ENCODE measurements around the gene GDA. TPM values are rescaled to one million over a fixed set of nuclear protein-coding genes. Genes with fewer than 3 reads are reported as not detected.
"Not testable (repeated sequence)": the region's sequence is repeated elsewhere in the genome, so short reads cannot be mapped to it uniquely, and the experiment has no call there.

The GDA gene
- total and polyA plus RNA-seq, 2 of the 8 experiments (the other 6 are each of a cell fraction or from before 2014, with no cell fraction given), result 0.35 to 3.0 TPM

- TF ChIP-seq RNF2 (IDR thresholded peaks at IDR 0.05; ENCODE audit: borderline replicate concordance, low read depth, low read length, missing control alignments, poor library complexity, severe bottlenecking), result no peak
- no peak for TF ChIP-seq GABPA (IDR thresholded peaks at IDR 0.05; ENCODE audit: borderline replicate concordance, insufficient read depth, low read length)
- TF ChIP-seq POLR2A (IDR thresholded peaks at IDR 0.05; ENCODE audit: control extremely low read depth in 1 of 2, low read depth in 2 of 2, low read length in 2 of 2), result no peak
Observed at GRCh38 chr9:72290311-72290710, 141.1 kb downstream of the GDA start (continued).

DNA sequence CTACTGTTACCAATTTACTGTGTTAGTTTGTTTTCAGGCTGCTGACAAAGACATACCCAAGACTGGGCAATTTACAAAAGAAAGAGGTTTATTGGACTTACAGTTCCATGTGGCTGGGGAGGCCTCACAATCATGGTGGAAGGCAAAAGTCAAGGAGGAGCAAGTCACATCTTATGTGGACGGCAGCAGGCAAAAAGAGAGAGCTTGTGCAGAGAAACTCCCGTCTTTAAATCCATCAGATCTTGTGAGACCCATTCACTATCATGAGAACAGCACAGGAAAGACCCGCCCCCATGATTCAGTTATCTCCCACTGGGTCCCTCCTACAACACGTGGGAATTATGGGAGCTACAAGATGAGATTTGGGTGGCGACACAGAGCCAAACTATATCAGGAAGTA lies 142.3 kb downstream of the GDA start:
- CTCF ChIA-PET (ENCODE audit: partially characterized antibody), result interaction anchor here (0.6 to 4.2 kb wide), 13 partner anchors 8 to 460 kb away, joined by 3 to 26 read pairs (median 4); no protein-coding TSS in a partner anchor
- H2BK120ac ChIP-seq (replicated peaks; ENCODE audit: low read depth, low read length); H3K79me1 ChIP-seq (ENCODE audit: low read depth, low read length); H2BK5ac ChIP-seq (ENCODE audit: low read depth, low read length); H3K27ac ChIP-seq (ENCODE audit: low read depth, low read length); H3K9me3 ChIP-seq (ENCODE audit: insufficient read depth in 2 of 2, low read depth in 1 of 2, low read length in 1 of 2); H3K27me3 ChIP-seq (replicated peaks in 1 of 4; ENCODE audit: control insufficient read depth in 3 of 4, extremely low read depth in 1 of 4, insufficient read depth in 3 of 4, low read length in 3 of 4); H3K4me2 ChIP-seq (ENCODE audit: insufficient read depth in 1 of 2, low read depth in 2 of 2, low read length in 2 of 2); H2BK20ac ChIP-seq (ENCODE audit: low read length); H2AK5ac ChIP-seq (ENCODE audit: low read depth, low read length); H3K18ac ChIP-seq (ENCODE audit: extremely low read depth, low read length); H3K56ac ChIP-seq (replicated peaks; ENCODE audit: insufficient read length, low read depth, low read length); H3K4me3 ChIP-seq (ENCODE audit: extremely low read depth in 1 of 4, insufficient read depth in 2 of 4, low read depth in 3 of 4, low read length in 4 of 4); H4K8ac ChIP-seq (ENCODE audit: extremely low read depth, insufficient read depth, low read length); H3K4me1 ChIP-seq (replicated peaks in 1 of 4; ENCODE audit: control insufficient read depth in 3 of 4, insufficient read depth in 4 of 4, low read length in 3 of 4); H2AFZ ChIP-seq (ENCODE audit: low read length); FAIRE-seq; H2BK12ac ChIP-seq (ENCODE audit: low read depth, low read length); H3K23ac ChIP-seq (ENCODE audit: insufficient read length); H2BK15ac ChIP-seq (ENCODE audit: low read length); DNase-seq (ENCODE audit: low read depth in 1 of 2, low spot score in 2 of 2); H3K36me3 ChIP-seq (ENCODE audit: control insufficient read depth in 2 of 4, insufficient read depth in 4 of 4, low read length in 3 of 4); H4K5ac ChIP-seq (ENCODE audit: insufficient read length, low read depth, low read length); H4K20me1 ChIP-seq (replicated peaks in 1 of 2; ENCODE audit: control insufficient read depth in 1 of 2, insufficient read depth in 2 of 2, low read length in 2 of 2); H3K9ac ChIP-seq (replicated peaks in 1 of 4; ENCODE audit: extremely low read depth in 1 of 4, low read depth in 3 of 4, low read length in 3 of 4); H4K91ac ChIP-seq (replicated peaks; ENCODE audit: insufficient read length, low read length); H3K14ac ChIP-seq (ENCODE audit: insufficient read length); H3K4ac ChIP-seq (replicated peaks; ENCODE audit: insufficient read length, low read depth, low read length); H3K79me2 ChIP-seq (ENCODE audit: control insufficient read depth in 1 of 2, insufficient read depth in 2 of 2, low read length in 2 of 2); H3K23me2 ChIP-seq (ENCODE audit: low read depth, low read length): not testable (repeated sequence)
- WGBS, 2 experiments (ENCODE audit: extremely low coverage in 1 of 2, insufficient coverage in 1 of 2, insufficient read length in 1 of 2, insufficient replicate concordance in 2 of 2, low coverage in 1 of 2, low lambda C conversion rate in 2 of 2, missing lambda C conversion rate in 1 of 2), result 84% methylated on average over 5 of the region's 5 CpGs; no CpG with 5 or more reads in 1 of the 2 experiments
- POLR2A ChIA-PET (ENCODE audit: partially characterized antibody), result interaction anchor here (1.0 kb wide), 1 partner anchor 62 kb away, joined by 3 read pairs; no protein-coding TSS in a partner anchor
